Endothelial cell of umbilical vein (primary cell): ENCODE measurements around the gene LYRM1. TPM values are rescaled to one million over a fixed set of nuclear protein-coding genes. Genes with fewer than 3 reads are reported as not detected.

Experiments used
- BruUV-seq: library from RNA; stranded (reverse); fragments of 400-500 nt; replicated peaks from 2 replicates; lab custom pipeline; 2021; lab: Mats Ljungman, UMichigan
- CTCF ChIA-PET: fragments of 300-600, 350-600 bp; sonication (Branson Sonifier 250); formaldehyde crosslinking; loops from one replicate; lab custom pipeline; 2021; ENCODE audit warnings: antibody characterized with exemption, inconsistent platforms; lab: Charles Lee
- POLR2A ChIA-PET: fragments of 300-600, 350-600 bp; sonication (Branson Sonifier 250); formaldehyde crosslinking; loops from one replicate; lab custom pipeline; 2021; ENCODE audit warnings: antibody characterized with exemption, inconsistent platforms; lab: Charles Lee
- DNase-seq: peaks from one replicate; pipeline ENCODE4 v3.0.0-alpha.2; 2011; ENCODE audit warnings: low read depth, low spot score
- FAIRE-seq: peaks from 2 replicates; lab custom pipeline; 2011; peaks lifted over from hg19 to GRCh38; lab: Jason Lieb, UNC
- H2AFZ ChIP-seq: 2 replicates; pipeline ENCODE4 v1.6.0; 2012; ENCODE audit warnings: low read depth, low read length, control low read depth, inconsistent platforms
- H3K27ac ChIP-seq: 2 replicates; pipeline ENCODE4 v1.5.1; 2011; ENCODE audit warnings: low read depth, mild to moderate bottlenecking, control low read depth, low read length, moderate library complexity; ENCODE audit not compliant: insufficient read depth
- H3K27me3 ChIP-seq, 2 experiments: 2 replicates each; pipeline versions ENCODE4 v1.6.0 to v1.6.1; 2011; ENCODE audit warnings: low read length in 2 of 2, mixed read lengths in 1 of 2; ENCODE audit not compliant: control insufficient read depth in 2 of 2, insufficient read depth in 2 of 2
- H3K36me3 ChIP-seq, 2 experiments: 2 replicates in 1 of 2; 3 replicates in 1 of 2; pipeline ENCODE4 v1.5.1; 2011; ENCODE audit warnings: low read length in 2 of 2, mild to moderate bottlenecking in 1 of 2, moderate library complexity in 1 of 2; ENCODE audit not compliant: control insufficient read depth in 2 of 2, insufficient read depth in 2 of 2; ENCODE audit errors: extremely low read depth in 1 of 2
- H3K4me1 ChIP-seq: 3 replicates; pipeline ENCODE4 v1.5.1; 2011; ENCODE audit warnings: mild to moderate bottlenecking, low read length; ENCODE audit not compliant: control insufficient read depth, insufficient read depth; ENCODE audit errors: extremely low read depth
- H3K4me2 ChIP-seq: 2 replicates; pipeline ENCODE4 v1.6.1; 2011; ENCODE audit warnings: low read length, control low read depth, mixed read lengths; ENCODE audit not compliant: insufficient read depth
- H3K4me3 ChIP-seq, 3 experiments: fragments of 200-600 bp in 1 of 3; sonication (generic), shearing (Covaris generic) in 1 of 3; replicated peaks in 1 of 3; 2 replicates each; pipeline ENCODE4 v1.5.1; 2011 to 2016; ENCODE audit warnings: control low read depth in 3 of 3, low read length in 3 of 3, mild to moderate bottlenecking in 2 of 3, inconsistent platforms in 1 of 3, low read depth in 1 of 3, moderate library complexity in 1 of 3; ENCODE audit not compliant: insufficient read depth in 1 of 3
- H3K79me2 ChIP-seq: 2 replicates; pipeline ENCODE4 v1.6.0; 2012; ENCODE audit warnings: low read length, inconsistent platforms; ENCODE audit not compliant: control insufficient read depth, insufficient read depth
- H3K9ac ChIP-seq: replicated peaks from 2 replicates; pipeline ENCODE3; 2011; ENCODE audit warnings: low read length, control low read depth; ENCODE audit not compliant: insufficient read depth; ENCODE audit errors: extremely low read depth
- H3K9me1 ChIP-seq: replicated peaks from 3 replicates; pipeline ENCODE4 v1.6.0; 2011; ENCODE audit warnings: mild to moderate bottlenecking, low read length; ENCODE audit not compliant: control insufficient read depth, insufficient read depth; ENCODE audit errors: extremely low read depth
- H3K9me3 ChIP-seq: replicated peaks from 2 replicates; pipeline ENCODE4 v1.5.1; 2012; ENCODE audit warnings: low read length, inconsistent platforms; ENCODE audit not compliant: control insufficient read depth, insufficient read depth
- H4K20me1 ChIP-seq: replicated peaks from 2 replicates; pipeline ENCODE3; 2011; ENCODE audit warnings: mild to moderate bottlenecking, low read length; ENCODE audit not compliant: control insufficient read depth, insufficient read depth; ENCODE audit errors: extremely low read depth
- CTCF ChIP-seq, 2 donors: IDR thresholded peaks; 1 replicate in 1 of 2; 2 replicates in 1 of 2; pipeline ENCODE4 v1.5.1; 2011; ENCODE audit warnings: low read length in 2 of 2, mild to moderate bottlenecking in 2 of 2, moderate library complexity in 2 of 2, control low read depth in 1 of 2, inconsistent platforms in 1 of 2, low read depth in 1 of 2; ENCODE audit not compliant: insufficient read depth in 1 of 2; ENCODE audit errors: extremely low read depth in 1 of 2
- EZH2 ChIP-seq: IDR thresholded peaks from 2 replicates; pipeline ENCODE4 v1.6.1; 2012; ENCODE audit warnings: borderline replicate concordance, low read depth, mild to moderate bottlenecking, moderate library complexity, low read length, inconsistent platforms; ENCODE audit not compliant: severe bottlenecking
- FOS ChIP-seq: IDR thresholded peaks from 2 replicates; pipeline ENCODE4 v1.6.1; 2011; ENCODE audit warnings: mild to moderate bottlenecking, low read length, moderate library complexity, borderline replicate concordance; ENCODE audit not compliant: insufficient read depth
- GATA2 ChIP-seq: IDR thresholded peaks from 2 replicates; pipeline ENCODE4 v1.7.0; 2011; ENCODE audit warnings: low read depth, mild to moderate bottlenecking, moderate library complexity, mixed read lengths, low read length; ENCODE audit not compliant: insufficient read length, insufficient read depth
- JUN ChIP-seq: IDR thresholded peaks from 2 replicates; pipeline ENCODE4 v1.6.1; 2011; ENCODE audit warnings: borderline replicate concordance, low read depth; ENCODE audit not compliant: insufficient read length, insufficient read depth
- MAX ChIP-seq: IDR thresholded peaks from 2 replicates; pipeline ENCODE4 v1.6.1; 2011; ENCODE audit not compliant: insufficient read depth, insufficient read length
- MYC ChIP-seq: IDR thresholded peaks from one replicate; pipeline ENCODE4 v1.6.1; 2011; ENCODE audit warnings: mild to moderate bottlenecking, low read depth, low read length
- POLR2A ChIP-seq: IDR thresholded peaks from 2 replicates; pipeline ENCODE4 v1.6.1; 2012; ENCODE audit warnings: low read depth, mild to moderate bottlenecking, control low read depth, low read length
- POLR2AphosphoS5 ChIP-seq: IDR thresholded peaks from 2 replicates; pipeline ENCODE4 v1.6.1; 2012; ENCODE audit warnings: low read depth, mild to moderate bottlenecking, control low read depth, low read length, moderate library complexity; ENCODE audit not compliant: insufficient read depth
- dilution Hi-C: fragments of 300-500 bp; cut with MboI; formaldehyde crosslinking; loops from one replicate; pipeline ENCODE4 v1.15.0; 2019; ENCODE audit warnings: low sequenced_read_pairs; ENCODE audit not compliant: extremely low pct_ligation_motif_present
- intact Hi-C: fragments of 100-400 bp; cut with micrococcal nuclease; formaldehyde crosslinking; loops from one replicate; pipeline ENCODE4 v1.10.0; 2022
- polyA plus RNA-seq, 4 experiments: library from polyadenylated mRNA; depleted of rRNA in 3 of 4; stranded (reverse) in 3 of 4; unstranded in 1 of 4; fragments of >200 nt; gene quantifications; 2 replicates each; pipeline versions ENCODE4 v1.2.1 to v1.2.3, GENCODE V29; 2011 to 2012; ENCODE audit warnings: missing spikeins in 1 of 4
- total RNA-seq: library from RNA; stranded (reverse); gene quantifications from 2 replicates; pipeline ENCODE4 v1.2.3, GENCODE V29; 2021

Gene LYRM1
- total and polyA plus RNA-seq, 2 donors (not counting 3 experiments of a cell fraction or from before 2014, with no cell fraction given) = 20.4 to 28.4 TPM

GRCh38 chr16:20857281-20857680, 43.3 kb upstream of the LYRM1 start:
- H3K27me3 ChIP-seq = no peaks in the 10 kb centered on the region
- H3K9ac ChIP-seq = no peak overlapping the region
- no peak overlapping the region for H3K4me3 ChIP-seq
- TF ChIP-seq MAX = no peak
- no peak for TF ChIP-seq JUN
- no peak for TF ChIP-seq MYC
- TF ChIP-seq EZH2 = no peak
- no peak for TF ChIP-seq POLR2A
- TF ChIP-seq FOS = no peak
- no peak for TF ChIP-seq GATA2
- no peak for TF ChIP-seq CTCF (IDR thresholded peaks at IDR 0.05; ENCODE audit: extremely low read depth in 1 of 2, insufficient read depth in 1 of 2, low read depth in 1 of 2, low read length in 2 of 2)
- no peak for TF ChIP-seq POLR2AphosphoS5
- H3K4me2 ChIP-seq = no peak overlapping the region
- POLR2A ChIA-PET = no interaction called here
- CTCF ChIA-PET = interaction anchor here (1.0 kb wide), 1 partner anchor 17 kb away, joined by 4 read pairs; no protein-coding TSS in a partner anchor
- H3K9me3 ChIP-seq = no peaks in the 10 kb centered on the region
- H4K20me1 ChIP-seq = no peaks in the 10 kb centered on the region
- H3K4me1 ChIP-seq = peaks cover 35% of the 10 kb centered on the region
- intact Hi-C loops (no loop called here), dilution Hi-C loops (no loop called here)
- FAIRE-seq (no peak), DNase-seq (no peak)
- no peak overlapping the region for H2AFZ ChIP-seq
- no peak overlapping the region for H3K27ac ChIP-seq
- peaks cover 23% of the 10 kb centered on the region for H3K79me2 ChIP-seq
- no TSS peak for BruUV-seq
- H3K9me1 ChIP-seq = no peaks in the 10 kb centered on the region
- H3K36me3 ChIP-seq = peaks cover 25 to 26% of the 10 kb centered on the region in 2 experiments
